OCI-LY1 (cell line): ENCODE results near the gene KIRREL3.

ENCODE experiments used
- H2AFZ ChIP-seq: fragments of 200-600 bp; sonication (generic), shearing (Covaris generic); 2 replicates; pipeline ENCODE4 v1.6.0; 2014; ENCODE audit warnings: antibody characterized with exemption, mild to moderate bottlenecking, low read length
- H3F3A ChIP-seq: fragments of 200-600 bp; sonication (generic), shearing (Covaris generic); 2 replicates; pipeline ENCODE4 v1.6.0; 2014; ENCODE audit warnings: mild to moderate bottlenecking, antibody characterized with exemption, low read length, moderate library complexity; ENCODE audit not compliant: insufficient read depth
- H3K27ac ChIP-seq: fragments of 200-600 bp; sonication (generic); 2 replicates; pipeline ENCODE4 v1.5.1; 2014; ENCODE audit warnings: low read length, mixed run types, mild to moderate bottlenecking, low read depth; ENCODE audit not compliant: poor library complexity, severe bottlenecking
- H3K27me3 ChIP-seq: fragments of 200-600 bp; sonication (generic); 2 replicates; pipeline ENCODE4 v1.6.0; 2014; ENCODE audit warnings: antibody characterized with exemption, mild to moderate bottlenecking, low read length, moderate library complexity; ENCODE audit not compliant: insufficient read depth
- H3K36me3 ChIP-seq: fragments of 200-600 bp; sonication (generic); 2 replicates; pipeline ENCODE4 v1.6.1; 2014; ENCODE audit warnings: mild to moderate bottlenecking, antibody characterized with exemption, low read length, moderate library complexity, mixed read lengths; ENCODE audit not compliant: insufficient read depth
- H3K4me1 ChIP-seq: fragments of 200-600 bp; sonication (generic); 2 replicates; pipeline ENCODE4 v1.5.1; 2014; ENCODE audit warnings: mild to moderate bottlenecking, low read length, moderate library complexity; ENCODE audit not compliant: insufficient read depth, severe bottlenecking
- H3K4me2 ChIP-seq: fragments of 200-600 bp; sonication (generic), shearing (Covaris generic); 2 replicates; pipeline ENCODE4 v1.6.1; 2014; ENCODE audit warnings: low read length
- H3K4me3 ChIP-seq: fragments of 200-600 bp; sonication (generic); 2 replicates; pipeline ENCODE4 v1.5.1; 2014; ENCODE audit warnings: low read length, low read depth, mild to moderate bottlenecking, mixed read lengths; ENCODE audit not compliant: poor library complexity, severe bottlenecking
- H3K79me2 ChIP-seq: fragments of 200-600 bp; shearing (Covaris generic); 2 replicates; pipeline ENCODE4 v1.6.1; 2016; ENCODE audit warnings: mixed run types, low read length, mixed read lengths; ENCODE audit not compliant: insufficient read depth
- H3K9ac ChIP-seq: fragments of 200-600 bp; sonication (generic), shearing (Covaris generic); 2 replicates; pipeline ENCODE4 v1.6.1; 2014; ENCODE audit warnings: mild to moderate bottlenecking, low read length, mixed read lengths
- H3K9me2 ChIP-seq: fragments of 200-600 bp; sonication (generic), shearing (Covaris generic); 2 replicates; pipeline ENCODE4 v1.6.1; 2014; ENCODE audit warnings: low read depth, mild to moderate bottlenecking, low read length, mixed read lengths
- H3K9me3 ChIP-seq: fragments of 200-600 bp; shearing (Covaris generic); 2 replicates; pipeline ENCODE4 v1.6.1; 2014; ENCODE audit warnings: low read length, mixed read lengths
- H4K20me1 ChIP-seq: fragments of 200-600 bp; sonication (generic), shearing (Covaris generic); 2 replicates; pipeline ENCODE4 v1.6.0; 2016; ENCODE audit warnings: mild to moderate bottlenecking, low read length; ENCODE audit not compliant: insufficient read depth
- EZH2 ChIP-seq: fragments of 200-600 bp; sonication (generic), shearing (Covaris generic); IDR thresholded peaks from 2 replicates; pipeline ENCODE4 v1.8.0; 2017; ENCODE audit warnings: borderline replicate concordance, mixed run types, mild to moderate bottlenecking, antibody characterized with exemption, low read length, moderate library complexity, mixed read lengths
- TF ChIP-seq, protein P1 (sequence below): fragments of 200-600 bp; sonication (generic), shearing (Covaris generic); IDR thresholded peaks from 2 replicates; pipeline ENCODE4 v1.5.1; 2017; ENCODE audit warnings: mild to moderate bottlenecking, antibody characterized with exemption, low read length, moderate library complexity, mixed read lengths

Gene KIRREL3

DNA sequence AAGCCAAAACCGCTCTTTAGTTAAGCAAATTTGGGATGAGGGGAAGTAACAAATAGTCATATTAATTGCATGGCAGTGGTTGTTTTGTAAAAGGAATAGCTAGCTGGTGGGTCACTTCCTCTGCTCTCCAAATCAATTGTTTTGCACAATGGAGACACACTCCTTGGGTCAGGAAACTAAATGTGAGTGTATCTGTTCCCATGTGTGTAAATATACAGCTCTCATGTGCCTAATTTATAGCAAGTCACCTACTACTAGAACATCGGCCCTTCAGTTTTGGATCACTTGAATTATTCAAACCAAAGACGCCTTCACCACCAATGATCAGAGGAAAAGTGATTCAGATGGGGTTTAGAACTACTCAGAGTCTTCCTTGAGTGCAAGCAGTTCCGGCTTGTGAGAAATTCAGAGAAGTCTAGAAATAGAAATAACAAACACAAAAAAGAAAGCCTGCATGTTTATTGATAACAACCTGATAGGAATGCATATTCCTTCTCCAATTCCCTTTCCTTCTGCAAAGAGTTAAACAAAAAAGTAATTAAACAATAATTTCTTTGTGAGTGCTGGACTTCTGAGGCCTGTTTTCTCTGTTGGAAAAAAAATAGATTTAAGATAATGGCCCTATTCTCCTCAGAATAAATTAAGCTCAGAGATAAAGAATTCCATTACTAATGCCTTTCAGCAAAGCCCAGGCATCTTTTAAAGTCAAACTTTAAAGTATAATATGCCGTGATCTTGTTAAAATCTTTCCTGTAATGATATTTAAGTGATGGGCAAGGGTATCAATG is 100.4 kb downstream of the KIRREL3 start:
- H3K27me3 ChIP-seq = no peaks in the 10 kb centered on the region
- H3K4me3 ChIP-seq = no peak overlapping the region
- H3K4me2 ChIP-seq = no peak overlapping the region
- H2AFZ ChIP-seq = no peak overlapping the region
- H3K4me1 ChIP-seq = no peaks in the 10 kb centered on the region
- H3K79me2 ChIP-seq = no peaks in the 10 kb centered on the region
- TF ChIP-seq, protein P1, sequence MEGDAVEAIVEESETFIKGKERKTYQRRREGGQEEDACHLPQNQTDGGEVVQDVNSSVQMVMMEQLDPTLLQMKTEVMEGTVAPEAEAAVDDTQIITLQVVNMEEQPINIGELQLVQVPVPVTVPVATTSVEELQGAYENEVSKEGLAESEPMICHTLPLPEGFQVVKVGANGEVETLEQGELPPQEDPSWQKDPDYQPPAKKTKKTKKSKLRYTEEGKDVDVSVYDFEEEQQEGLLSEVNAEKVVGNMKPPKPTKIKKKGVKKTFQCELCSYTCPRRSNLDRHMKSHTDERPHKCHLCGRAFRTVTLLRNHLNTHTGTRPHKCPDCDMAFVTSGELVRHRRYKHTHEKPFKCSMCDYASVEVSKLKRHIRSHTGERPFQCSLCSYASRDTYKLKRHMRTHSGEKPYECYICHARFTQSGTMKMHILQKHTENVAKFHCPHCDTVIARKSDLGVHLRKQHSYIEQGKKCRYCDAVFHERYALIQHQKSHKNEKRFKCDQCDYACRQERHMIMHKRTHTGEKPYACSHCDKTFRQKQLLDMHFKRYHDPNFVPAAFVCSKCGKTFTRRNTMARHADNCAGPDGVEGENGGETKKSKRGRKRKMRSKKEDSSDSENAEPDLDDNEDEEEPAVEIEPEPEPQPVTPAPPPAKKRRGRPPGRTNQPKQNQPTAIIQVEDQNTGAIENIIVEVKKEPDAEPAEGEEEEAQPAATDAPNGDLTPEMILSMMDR = no peak
- no peak for TF ChIP-seq EZH2
- no peaks in the 10 kb centered on the region for H4K20me1 ChIP-seq
- H3K27ac ChIP-seq = no peak overlapping the region
- H3K9ac ChIP-seq = no peak overlapping the region
- no peaks in the 10 kb centered on the region for H3K9me3 ChIP-seq
- no peaks in the 10 kb centered on the region for H3K36me3 ChIP-seq
- H3K9me2 ChIP-seq = no peaks in the 10 kb centered on the region
- no peaks in the 10 kb centered on the region for H3F3A ChIP-seq

DNA sequence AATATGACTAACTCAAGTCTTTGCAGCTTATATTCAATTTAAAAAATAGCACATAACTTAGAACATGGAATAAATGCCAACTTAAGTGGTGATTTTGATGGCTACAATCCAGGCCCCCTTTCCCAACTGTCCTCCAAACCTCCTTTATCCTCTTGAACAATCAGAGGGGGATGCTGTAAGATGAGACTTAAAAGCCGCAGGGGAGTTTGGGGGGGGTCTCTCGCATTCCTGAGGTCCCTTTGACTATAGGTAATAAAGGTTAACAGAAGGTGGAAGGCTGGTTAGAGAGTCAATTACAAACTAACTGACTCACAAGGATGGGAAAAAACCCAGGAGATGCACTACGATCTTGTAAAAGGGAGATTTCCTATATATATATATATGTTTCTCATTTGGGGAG is 101.8 kb downstream of the KIRREL3 start:
- no peaks in the 10 kb centered on the region for H4K20me1 ChIP-seq
- H2AFZ ChIP-seq = no peak overlapping the region
- no peak for TF ChIP-seq EZH2
- TF ChIP-seq, protein P1 = no peak
- H3K9ac ChIP-seq = no peak overlapping the region
- no peaks in the 10 kb centered on the region for H3K27me3 ChIP-seq
- no peaks in the 10 kb centered on the region for H3K79me2 ChIP-seq
- no peaks in the 10 kb centered on the region for H3K9me2 ChIP-seq
- no peaks in the 10 kb centered on the region for H3K9me3 ChIP-seq
- H3K36me3 ChIP-seq = no peaks in the 10 kb centered on the region
- H3K27ac ChIP-seq = no peak overlapping the region
- no peaks in the 10 kb centered on the region for H3F3A ChIP-seq
- no peak overlapping the region for H3K4me3 ChIP-seq
- no peaks in the 10 kb centered on the region for H3K4me1 ChIP-seq
- H3K4me2 ChIP-seq = no peak overlapping the region

DNA sequence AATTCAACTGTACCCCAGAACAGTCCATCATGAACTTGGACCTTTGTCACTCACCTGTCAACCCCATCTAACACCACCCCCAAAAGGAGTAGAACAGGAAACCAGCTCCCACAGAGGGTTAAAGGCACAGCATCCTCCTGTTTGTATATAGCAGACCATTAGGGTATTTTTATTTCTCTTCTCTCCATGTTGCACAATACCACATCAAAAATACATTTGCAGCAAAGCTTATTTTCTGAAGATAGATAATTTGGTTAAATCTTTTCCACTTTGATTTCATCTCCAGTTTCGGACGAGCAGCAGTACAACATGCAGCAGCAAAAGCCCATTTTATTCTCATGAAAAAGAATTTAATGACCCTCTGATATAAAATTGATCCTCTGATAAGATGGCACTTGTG is 103.1 kb downstream of the KIRREL3 start:
- H3K79me2 ChIP-seq = no peaks in the 10 kb centered on the region
- H4K20me1 ChIP-seq = no peaks in the 10 kb centered on the region

More for the DNA sequence above, 103.1 kb downstream of the KIRREL3 start:
- H3K9me3 ChIP-seq = no peaks in the 10 kb centered on the region
- no peaks in the 10 kb centered on the region for H3F3A ChIP-seq
- no peak overlapping the region for H3K27ac ChIP-seq
- no peak overlapping the region for H3K4me2 ChIP-seq
- no peak overlapping the region for H3K4me3 ChIP-seq
- no peak for TF ChIP-seq EZH2
- TF ChIP-seq, protein P1 = no peak
- H3K9me2 ChIP-seq = no peaks in the 10 kb centered on the region
- no peaks in the 10 kb centered on the region for H3K27me3 ChIP-seq
- no peak overlapping the region for H2AFZ ChIP-seq
- H3K9ac ChIP-seq = no peak overlapping the region
- no peaks in the 10 kb centered on the region for H3K4me1 ChIP-seq
- no peaks in the 10 kb centered on the region for H3K36me3 ChIP-seq
